A549 (cell line): ENCODE measurements around the gene LNPEP. TPM values are rescaled to one million over a fixed set of nuclear protein-coding genes. Genes with fewer than 3 reads are reported as not detected.
"Not testable (repeated sequence)": the region's sequence is repeated elsewhere in the genome, so short reads cannot be mapped to it uniquely, and the experiment has no call there.

Source experiments
- ATAC-seq, 2 experiments: fragments of 200-7000 bp in 1 of 2; fragments of >200 bp in 1 of 2; cut with Nextera tagmentation in 1 of 2; cut with Tn5 transposase in 1 of 2; 3 replicates each; pipeline versions ENCODE4 v1.8.0 to v1.9.1; 2018 to 2020; ENCODE audit warnings: mild to moderate bottlenecking in 1 of 2, moderate library complexity in 1 of 2
- CTCF ChIA-PET: fragments of 300-600 bp; sonication (Branson Sonifier 250); formaldehyde crosslinking; extraction: SDS; loops from one replicate; lab custom pipeline; 2021; ENCODE audit warnings: antibody characterized with exemption, inconsistent platforms; lab: Yijun Ruan, JAX
- POLR2A ChIA-PET: fragments of 350-600 bp; formaldehyde crosslinking; extraction: SDS; loops from one replicate; lab custom pipeline; 2021; ENCODE audit warnings: antibody characterized with exemption, inconsistent platforms; lab: Yijun Ruan, JAX
- DNase-seq, 2 experiments: peaks; one replicate each; pipeline versions ENCODE4 v3.0.0 to v3.0.0-alpha.2; 2011 to 2016; ENCODE audit warnings: low read depth in 1 of 2, low spot score in 1 of 2
- FAIRE-seq: peaks from 2 replicates; lab custom pipeline; 2011; peaks lifted over from hg19 to GRCh38; lab: Jason Lieb, UNC
- H3K27ac ChIP-seq, 2 experiments: fragments of >200 bp; sonication (Bioruptor Twin); formaldehyde crosslinking; 3 replicates each; pipeline ENCODE4 v1.5.1; 2016 to 2017
- H3K4me1 ChIP-seq: fragments of >200 bp; sonication (Bioruptor Twin); formaldehyde crosslinking; 3 replicates; pipeline ENCODE4 v1.6.1; 2016
- H3K4me2 ChIP-seq: fragments of >200 bp; sonication (Bioruptor Twin); formaldehyde crosslinking; 3 replicates; pipeline ENCODE4 v1.6.1; 2016
- H3K4me3 ChIP-seq: fragments of >200 bp; sonication (Bioruptor Twin); formaldehyde crosslinking; 3 replicates; pipeline ENCODE4 v1.5.1; 2016
- H3K9me3 ChIP-seq: fragments of >200 bp; sonication (Bioruptor Twin); formaldehyde crosslinking; 3 replicates; pipeline ENCODE4 v1.6.1; 2016
- BCL3 ChIP-seq: fragments of >200 bp; sonication (Bioruptor Twin); formaldehyde crosslinking; IDR thresholded peaks from 3 replicates; pipeline ENCODE4 v1.6.1; 2016
- BHLHE40 ChIP-seq: IDR thresholded peaks from 2 replicates; pipeline ENCODE4 v1.6.1; 2012; ENCODE audit warnings: low read depth, low read length, inconsistent platforms
- CBX2 ChIP-seq: fragments of 200-600 bp; sonication (generic); IDR thresholded peaks from 2 replicates; pipeline ENCODE4 v1.6.1; 2016; ENCODE audit warnings: low read depth, mild to moderate bottlenecking, borderline replicate concordance
- CHD4 ChIP-seq: fragments of 200-600 bp; sonication (generic); IDR thresholded peaks from 2 replicates; pipeline ENCODE4 v1.6.1; 2016; ENCODE audit warnings: antibody characterized with exemption, mild to moderate bottlenecking, borderline replicate concordance
- ESRRA ChIP-seq: fragments of 150-350 bp; IDR thresholded peaks from 2 replicates; pipeline ENCODE4 v1.6.1; 2014; ENCODE audit warnings: mild to moderate bottlenecking, low read length, borderline replicate concordance
- FOSL2 ChIP-seq, 2 experiments: fragments of 450-650 bp in 1 of 2; fragments of >200 bp in 1 of 2; sonication (Bioruptor Twin) in 1 of 2; formaldehyde crosslinking; IDR thresholded peaks; 2 replicates each; pipeline versions ENCODE4 v1.5.0 to v1.6.1; 2016 to 2020; ENCODE audit warnings: mild to moderate bottlenecking in 1 of 2, moderate library complexity in 1 of 2
- FOXS1 ChIP-seq: fragments of 250-450 bp; sonication (Bioruptor Pico); IDR thresholded peaks from 2 replicates; pipeline ENCODE4 v1.5.0; 2020; ENCODE audit warnings: mild to moderate bottlenecking, moderate library complexity
- GATA3 ChIP-seq: IDR thresholded peaks from 2 replicates; pipeline ENCODE4 v1.6.1; 2012; ENCODE audit warnings: borderline replicate concordance
- HES2 ChIP-seq: fragments of >200 bp; sonication (Bioruptor Twin); formaldehyde crosslinking; IDR thresholded peaks from 2 replicates; pipeline ENCODE4 v1.6.1; 2016
- HOXA7 ChIP-seq: fragments of 250-450 bp; sonication (Bioruptor Pico); IDR thresholded peaks from 2 replicates; pipeline ENCODE4 v1.5.0; 2020; ENCODE audit warnings: mild to moderate bottlenecking, moderate library complexity
- JUN ChIP-seq, 2 experiments: fragments of >200 bp; sonication (Bioruptor Twin); formaldehyde crosslinking; IDR thresholded peaks; 2 replicates in 1 of 2; 3 replicates in 1 of 2; pipeline ENCODE4 v1.6.1; 2016 to 2017
- KDM1A ChIP-seq: fragments of 200-600 bp; sonication (generic); IDR thresholded peaks from 2 replicates; pipeline ENCODE4 v1.6.1; 2016; ENCODE audit warnings: low read depth, mild to moderate bottlenecking
- MAFK ChIP-seq: fragments of 450-650 bp; IDR thresholded peaks from 2 replicates; pipeline ENCODE4 v1.6.1; 2014; ENCODE audit not compliant: partially characterized antibody
- MAZ ChIP-seq: fragments of 150-350 bp; IDR thresholded peaks from 2 replicates; pipeline ENCODE4 v1.6.1; 2014; ENCODE audit warnings: antibody characterized with exemption, low read depth, low read length, borderline replicate concordance
- NFE2L2 ChIP-seq: fragments of 150-350 bp; conservative IDR thresholded peaks from 2 replicates; pipeline ENCODE4 v1.6.1; 2014; ENCODE audit warnings: low read length
- NR3C1 ChIP-seq: fragments of >200 bp; sonication (Bioruptor Twin); formaldehyde crosslinking; IDR thresholded peaks from 3 replicates; pipeline ENCODE4 v1.6.1; 2017
- PHF8 ChIP-seq: fragments of 200-600 bp; sonication (generic); IDR thresholded peaks from 2 replicates; pipeline ENCODE4 v1.6.1; 2016; ENCODE audit warnings: low read depth, mild to moderate bottlenecking, antibody characterized with exemption, moderate library complexity, borderline replicate concordance
- RFX5 ChIP-seq: fragments of 450-650 bp; IDR thresholded peaks from 2 replicates; pipeline ENCODE4 v1.7.1; 2014; ENCODE audit warnings: antibody characterized with exemption, mild to moderate bottlenecking, moderate library complexity
- SMC3 ChIP-seq: fragments of >200 bp; sonication (Bioruptor Twin); formaldehyde crosslinking; IDR thresholded peaks from 3 replicates; pipeline ENCODE4 v1.6.1; 2018; ENCODE audit warnings: inconsistent platforms
- TFCP2L1 ChIP-seq: fragments of 250-450 bp; sonication (Bioruptor Pico); IDR thresholded peaks from 2 replicates; pipeline ENCODE4 v1.5.0; 2021; ENCODE audit warnings: mild to moderate bottlenecking
- TP53 ChIP-seq: fragments of 250-450 bp; sonication (Bioruptor Pico); IDR thresholded peaks from 2 replicates; pipeline ENCODE4 v1.5.0; 2021; ENCODE audit warnings: mild to moderate bottlenecking, moderate library complexity
- WGBS: methylation state at CpG from one replicate; pipeline ENCODE4 v1.1.6; 2017; ENCODE audit errors: missing lambda C conversion rate; 5-methylcytosine and 5-hydroxymethylcytosine counted together
- polyA plus RNA-seq, 4 experiments: library from polyadenylated mRNA; depleted of rRNA in 3 of 4; stranded (reverse); fragments of >200 nt; fragmentation: RNase III in 1 of 4; extraction: RNeasy Plus Mini Kit Qiagen cat#74134 plus additional on column Dnase treatment in 1 of 4; gene quantifications; 2 replicates in 3 of 4; 3 replicates in 1 of 4; pipeline ENCODE4 v1.2.3, GENCODE V29; 2011 to 2017
- TF ChIP-seq, protein P1 (sequence below): fragments of 150-350 bp; IDR thresholded peaks from 2 replicates; pipeline ENCODE4 v1.6.1; 2014; ENCODE audit warnings: low read depth, mild to moderate bottlenecking, low read length
- TF ChIP-seq, protein P2 (sequence below): IDR thresholded peaks from 2 replicates; pipeline ENCODE4 v1.6.1; 2012
- TF ChIP-seq, protein P3 (sequence below): fragments of 250-450 bp; sonication (Bioruptor Pico); IDR thresholded peaks from 2 replicates; pipeline ENCODE4 v1.5.0; 2020; ENCODE audit warnings: low read depth, mild to moderate bottlenecking, moderate library complexity
- TF ChIP-seq, protein P4 (sequence below): fragments of 450-650 bp; IDR thresholded peaks from 2 replicates; pipeline ENCODE4 v1.6.1; 2014; ENCODE audit warnings: antibody characterized with exemption
- TF ChIP-seq, protein P5 (sequence below): IDR thresholded peaks from 2 replicates; pipeline ENCODE4 v1.6.1; 2012; ENCODE audit warnings: low read depth, borderline replicate concordance

Gene LNPEP
- polyA plus RNA-seq, 2 of the 4 experiments (the other 2 are of a cell fraction): 5.9 to 19.7 TPM

DNA sequence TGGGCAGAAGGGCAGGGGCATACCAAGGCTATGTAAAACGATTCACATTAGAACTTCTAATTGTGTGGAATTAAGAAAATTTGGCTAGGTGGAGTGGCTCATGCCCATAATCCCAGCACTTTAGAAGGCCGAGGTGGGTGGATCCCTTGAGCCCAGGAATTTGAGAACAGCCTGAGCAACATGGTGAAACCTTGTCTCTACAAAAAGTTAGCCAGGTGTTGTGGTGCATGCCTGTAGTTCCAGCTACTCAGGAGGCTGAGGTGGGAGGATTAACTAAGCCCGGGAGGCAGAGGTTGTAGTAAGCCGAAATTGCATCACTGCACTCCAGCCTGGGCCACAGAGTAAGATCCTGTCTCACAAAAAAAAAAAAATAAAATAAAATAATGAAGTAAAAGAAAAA is 141.4 kb downstream of the LNPEP start:
- 59% methylated on average over 4 of the region's 4 CpGs for WGBS
- no peak overlapping the region for H3K27ac ChIP-seq
- H3K4me3 ChIP-seq: no peak overlapping the region
- FAIRE-seq: no peak
- no peak for DNase-seq
- ChIA-PET POLR2A (no interaction called here), CTCF (no interaction called here)
- no peaks in the 10 kb centered on the region for H3K9me3 ChIP-seq
- ATAC-seq: no peak
- H3K4me2 ChIP-seq: no peak overlapping the region
- H3K4me1 ChIP-seq: no peaks in the 10 kb centered on the region
- TF ChIP-seq TP53 (CRISPR knock-in tag) (no peak), KDM1A (no peak), SMC3 (no peak), BHLHE40 (no peak), CBX2 (no peak), NFE2L2 (no peak), FOSL2 (IDR thresholded peaks at IDR 0.05) (no peak), FOSL2 (CRISPR knock-in tag; IDR thresholded peaks at IDR 0.05) (no peak), ESRRA (no peak), JUN (IDR thresholded peaks at IDR 0.05) (no peak), FOXS1 (CRISPR knock-in tag) (no peak), CHD4 (no peak), GATA3 (no peak), PHF8 (no peak), RFX5 (no peak), HES2 (no peak), HOXA7 (CRISPR knock-in tag) (no peak)
- TF ChIP-seq, protein P1, sequence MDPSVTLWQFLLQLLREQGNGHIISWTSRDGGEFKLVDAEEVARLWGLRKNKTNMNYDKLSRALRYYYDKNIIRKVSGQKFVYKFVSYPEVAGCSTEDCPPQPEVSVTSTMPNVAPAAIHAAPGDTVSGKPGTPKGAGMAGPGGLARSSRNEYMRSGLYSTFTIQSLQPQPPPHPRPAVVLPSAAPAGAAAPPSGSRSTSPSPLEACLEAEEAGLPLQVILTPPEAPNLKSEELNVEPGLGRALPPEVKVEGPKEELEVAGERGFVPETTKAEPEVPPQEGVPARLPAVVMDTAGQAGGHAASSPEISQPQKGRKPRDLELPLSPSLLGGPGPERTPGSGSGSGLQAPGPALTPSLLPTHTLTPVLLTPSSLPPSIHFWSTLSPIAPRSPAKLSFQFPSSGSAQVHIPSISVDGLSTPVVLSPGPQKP: no peak
- TF ChIP-seq, protein P2, sequence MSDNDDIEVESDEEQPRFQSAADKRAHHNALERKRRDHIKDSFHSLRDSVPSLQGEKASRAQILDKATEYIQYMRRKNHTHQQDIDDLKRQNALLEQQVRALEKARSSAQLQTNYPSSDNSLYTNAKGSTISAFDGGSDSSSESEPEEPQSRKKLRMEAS: no peak
- TF ChIP-seq, protein P3, sequence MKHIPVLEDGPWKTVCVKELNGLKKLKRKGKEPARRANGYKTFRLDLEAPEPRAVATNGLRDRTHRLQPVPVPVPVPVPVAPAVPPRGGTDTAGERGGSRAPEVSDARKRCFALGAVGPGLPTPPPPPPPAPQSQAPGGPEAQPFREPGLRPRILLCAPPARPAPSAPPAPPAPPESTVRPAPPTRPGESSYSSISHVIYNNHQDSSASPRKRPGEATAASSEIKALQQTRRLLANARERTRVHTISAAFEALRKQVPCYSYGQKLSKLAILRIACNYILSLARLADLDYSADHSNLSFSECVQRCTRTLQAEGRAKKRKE (CRISPR knock-in tag): no peak

GRCh38 chr5:97078958-97079743 is 143.3 kb downstream of the LNPEP start:
- ATAC-seq: no peak
- no peak for FAIRE-seq
- Histone ChIP-seq H3K4me1 (no peaks in the 10 kb centered on the region), H3K4me3 (no peak overlapping the region), H3K4me2 (no peak overlapping the region), H3K9me3 (no peaks in the 10 kb centered on the region), H3K27ac (no peak overlapping the region)
- WGBS: 73% methylated on average over 4 of the region's 4 CpGs
- CTCF ChIA-PET: interaction anchor here (0.9 kb wide), 1 partner anchor 9 kb away, joined by 3 read pairs; no protein-coding TSS in a partner anchor
- DNase-seq: no peak
- TF ChIP-seq, protein P4, sequence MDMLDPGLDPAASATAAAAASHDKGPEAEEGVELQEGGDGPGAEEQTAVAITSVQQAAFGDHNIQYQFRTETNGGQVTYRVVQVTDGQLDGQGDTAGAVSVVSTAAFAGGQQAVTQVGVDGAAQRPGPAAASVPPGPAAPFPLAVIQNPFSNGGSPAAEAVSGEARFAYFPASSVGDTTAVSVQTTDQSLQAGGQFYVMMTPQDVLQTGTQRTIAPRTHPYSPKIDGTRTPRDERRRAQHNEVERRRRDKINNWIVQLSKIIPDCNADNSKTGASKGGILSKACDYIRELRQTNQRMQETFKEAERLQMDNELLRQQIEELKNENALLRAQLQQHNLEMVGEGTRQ: no peak
- TF ChIP-seq, protein P3 (CRISPR knock-in tag): no peak
- TF ChIP-seq MAFK: no peak
- TF ChIP-seq MAZ: no peak
- no peak for TF ChIP-seq CBX2
- TF ChIP-seq TFCP2L1 (CRISPR knock-in tag): no peak
- TF ChIP-seq BHLHE40: no peak
- TF ChIP-seq BCL3: no peak
- TF ChIP-seq, protein P5, sequence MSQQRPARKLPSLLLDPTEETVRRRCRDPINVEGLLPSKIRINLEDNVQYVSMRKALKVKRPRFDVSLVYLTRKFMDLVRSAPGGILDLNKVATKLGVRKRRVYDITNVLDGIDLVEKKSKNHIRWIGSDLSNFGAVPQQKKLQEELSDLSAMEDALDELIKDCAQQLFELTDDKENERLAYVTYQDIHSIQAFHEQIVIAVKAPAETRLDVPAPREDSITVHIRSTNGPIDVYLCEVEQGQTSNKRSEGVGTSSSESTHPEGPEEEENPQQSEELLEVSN: no peak
- no peak for TF ChIP-seq NR3C1
- POLR2A ChIA-PET: no interaction called here

- FAIRE-seq, H3K4me1 ChIP-seq, ATAC-seq, H3K4me2 ChIP-seq, POLR2A ChIA-PET, H3K4me3 ChIP-seq, H3K9me3 ChIP-seq, DNase-seq, H3K27ac ChIP-seq: not testable (repeated sequence)
- 59% methylated on average over 9 of the region's 21 CpGs for WGBS
- CTCF ChIA-PET: interaction anchor here (1.3 kb wide), 1 partner anchor 87 kb away, joined by 3 read pairs; no protein-coding TSS in a partner anchor
These were observed 149.0 kb downstream of the LNPEP start for GRCh38 chr5:97084782-97085458.
